ENCODE measurements around the gene PTBP2. TPM values are rescaled to one million over a fixed set of nuclear protein-coding genes. Genes with fewer than 3 reads are reported as not detected.
"Not testable (repeated sequence)": the region's sequence is repeated elsewhere in the genome, so short reads cannot be mapped to it uniquely, and the experiment has no call there.

The PTBP2 gene
- total RNA-seq, 1 donor from 2014 or later = 50.0 TPM

GRCh38 chr1:96730574-96731298, 9.2 kb downstream of the PTBP2 start:
- no peak for DNase-seq (ENCODE audit: low spot score)

GRCh38 chr1:96741335-96741734, 19.8 kb downstream of the PTBP2 start:
- no peak for DNase-seq (ENCODE audit: low spot score)

GRCh38 chr1:96746440-96747420, 25.1 kb downstream of the PTBP2 start:
- DNase-seq (ENCODE audit: low spot score) = no peak

- no peak for DNase-seq (ENCODE audit: low spot score)
Observed at GRCh38 chr1:96747565-96747964, 26.0 kb downstream of the PTBP2 start.

GRCh38 chr1:96748078-96748477, 26.5 kb downstream of the PTBP2 start:
- DNase-seq (ENCODE audit: low spot score) = no peak

GRCh38 chr1:96749618-96750017, 28.0 kb downstream of the PTBP2 start:
- no peak for DNase-seq (ENCODE audit: low spot score)

- no peak for DNase-seq (ENCODE audit: low spot score)
Observed at GRCh38 chr1:96752394-96752793, 30.8 kb downstream of the PTBP2 start.

GRCh38 chr1:96756789-96757188, 35.2 kb downstream of the PTBP2 start:
- DNase-seq (ENCODE audit: low spot score) = no peak

- DNase-seq (ENCODE audit: low spot score) = not testable (repeated sequence)
Observed at GRCh38 chr1:96762586-96762985, 41.0 kb downstream of the PTBP2 start.

GRCh38 chr1:96763514-96763913, 41.9 kb downstream of the PTBP2 start:
- no peak for DNase-seq (ENCODE audit: low spot score)

- DNase-seq (ENCODE audit: low spot score) = no peak
Observed at GRCh38 chr1:96764469-96764868, 42.9 kb downstream of the PTBP2 start.

GRCh38 chr1:96771847-96772246, 50.3 kb downstream of the PTBP2 start:
- no peak for DNase-seq (ENCODE audit: low spot score)

GRCh38 chr1:96772349-96772748, 50.8 kb downstream of the PTBP2 start:
- no peak for DNase-seq (ENCODE audit: low spot score)

- no peak for DNase-seq (ENCODE audit: low spot score)
Observed at GRCh38 chr1:96772972-96773371, 51.4 kb downstream of the PTBP2 start.

GRCh38 chr1:96782206-96782605, 60.6 kb downstream of the PTBP2 start:
- DNase-seq (ENCODE audit: low spot score) = no peak

- DNase-seq (ENCODE audit: low spot score) = no peak
Observed at GRCh38 chr1:96782856-96783255, 61.3 kb downstream of the PTBP2 start.

- no peak for DNase-seq (ENCODE audit: low spot score)
Observed at GRCh38 chr1:96790599-96790998, 69.0 kb downstream of the PTBP2 start.

GRCh38 chr1:96792220-96792619, 70.6 kb downstream of the PTBP2 start:
- no peak for DNase-seq (ENCODE audit: low spot score)

- not testable (repeated sequence) for DNase-seq (ENCODE audit: low spot score)
Observed at GRCh38 chr1:96801696-96802095, 80.1 kb downstream of the PTBP2 start.

GRCh38 chr1:96804648-96805047, 83.1 kb downstream of the PTBP2 start:
- DNase-seq (ENCODE audit: low spot score) = no peak

GRCh38 chr1:96808191-96808590, 86.6 kb downstream of the PTBP2 start:
- no peak for DNase-seq (ENCODE audit: low spot score)

- no peak for DNase-seq (ENCODE audit: low spot score)
Observed at GRCh38 chr1:96815914-96816313, 94.3 kb downstream of the PTBP2 start.

GRCh38 chr1:96820107-96820506, 98.5 kb downstream of the PTBP2 start:
- no peak for DNase-seq (ENCODE audit: low spot score)

All from ureter (tissue), 1 donor.